Measurements from ENCODE around the gene OSTF1. TPM values are rescaled to one million over a fixed set of nuclear protein-coding genes. Genes with fewer than 3 reads are reported as not detected.

The OSTF1 gene
- total RNA-seq, 1 experiment from 2014 or later = 26.5 TPM

GRCh38 chr9:75104607-75105006 is 16.3 kb downstream of the OSTF1 start:
- intact Hi-C loops (cut with micrococcal nuclease) = no loop called here
- ChIA-PET POLR2A (ENCODE audit: unreplicated experiment) (no interaction called here), CTCF (no interaction called here)
- no TSS peak for BruUV-seq (replicated peaks)
- Histone ChIP-seq H3K9ac (ENCODE audit: low read length) (no peak overlapping the region), H3K4me3 (ENCODE audit: low read length) (no peak overlapping the region), H3K79me2 (ENCODE audit: low read length) (no peaks in the 10 kb centered on the region), H4K20me1 (ENCODE audit: low read length) (no peaks in the 10 kb centered on the region), H2AFZ (ENCODE audit: low read length) (no peak overlapping the region), H3K4me2 (ENCODE audit: low read length) (no peak overlapping the region), H3K36me3 (ENCODE audit: low read depth, low read length) (no peaks in the 10 kb centered on the region), H3K27me3 (ENCODE audit: low read length) (no peaks in the 10 kb centered on the region), H3K9me2 (replicated peaks; ENCODE audit: low read length) (no peaks in the 10 kb centered on the region), H3K4me1 (ENCODE audit: insufficient read depth, low read length) (peaks cover 5% of the 10 kb centered on the region; the same call in 1 of the 2 replicates), H3K9me3 (ENCODE audit: low read length) (no peaks in the 10 kb centered on the region), H3K27ac (ENCODE audit: low read length) (no peak overlapping the region), H3F3A (ENCODE audit: low read length, unreplicated experiment) (no peaks in the 10 kb centered on the region)
- DNase-seq (no peak), ATAC-seq (no peak)
- TF ChIP-seq CTCF (conservative IDR thresholded peaks at IDR 0.05; ENCODE audit: low read depth, low read length) = no peak
- no peak for TF ChIP-seq EZH2phosphoT487 (IDR thresholded peaks at IDR 0.05; ENCODE audit: borderline replicate concordance, low read length)
- TF ChIP-seq EZH2 (IDR thresholded peaks at IDR 0.05; ENCODE audit: low read length, unreplicated experiment) = no peak

GRCh38 chr9:75105019-75105540 is 16.8 kb downstream of the OSTF1 start:
- intact Hi-C loops (cut with micrococcal nuclease) = no loop called here
- Histone ChIP-seq H3K79me2 (ENCODE audit: low read length) (no peaks in the 10 kb centered on the region), H3K4me1 (ENCODE audit: insufficient read depth, low read length) (peaks cover 5% of the 10 kb centered on the region; the same call in 1 of the 2 replicates), H3K4me2 (ENCODE audit: low read length) (no peak overlapping the region), H3K4me3 (ENCODE audit: low read length) (no peak overlapping the region), H3K27me3 (ENCODE audit: low read length) (no peaks in the 10 kb centered on the region), H3K9ac (ENCODE audit: low read length) (no peak overlapping the region), H3K9me2 (replicated peaks; ENCODE audit: low read length) (no peaks in the 10 kb centered on the region), H2AFZ (ENCODE audit: low read length) (no peak overlapping the region), H3F3A (ENCODE audit: low read length, unreplicated experiment) (no peaks in the 10 kb centered on the region), H3K36me3 (ENCODE audit: low read depth, low read length) (no peaks in the 10 kb centered on the region), H3K27ac (ENCODE audit: low read length) (no peak overlapping the region), H4K20me1 (ENCODE audit: low read length) (no peaks in the 10 kb centered on the region), H3K9me3 (ENCODE audit: low read length) (no peaks in the 10 kb centered on the region)
- DNase-seq (no peak), ATAC-seq (no peak)
- ChIA-PET POLR2A (ENCODE audit: unreplicated experiment) (no interaction called here), CTCF (no interaction called here)
- no TSS peak for BruUV-seq (replicated peaks)
- TF ChIP-seq EZH2 (IDR thresholded peaks at IDR 0.05; ENCODE audit: low read length, unreplicated experiment) = no peak
- TF ChIP-seq EZH2phosphoT487 (IDR thresholded peaks at IDR 0.05; ENCODE audit: borderline replicate concordance, low read length) = no peak
- TF ChIP-seq CTCF (conservative IDR thresholded peaks at IDR 0.05; ENCODE audit: low read depth, low read length) = no peak

- H3K79me2 ChIP-seq (ENCODE audit: low read length) = no peaks in the 10 kb centered on the region
- H2AFZ ChIP-seq (ENCODE audit: low read length) = no peak overlapping the region
- H3K9ac ChIP-seq (ENCODE audit: low read length) = no peak overlapping the region
- intact Hi-C loops (cut with micrococcal nuclease) = no loop called here
- no peaks in the 10 kb centered on the region for H3F3A ChIP-seq (ENCODE audit: low read length, unreplicated experiment)
- no peaks in the 10 kb centered on the region for H3K27me3 ChIP-seq (ENCODE audit: low read length)
- DNase-seq = no peak
- no peak overlapping the region for H3K4me3 ChIP-seq (ENCODE audit: low read length)
- ChIA-PET POLR2A (ENCODE audit: unreplicated experiment) (no interaction called here), CTCF (no interaction called here)
- ATAC-seq = no peak
- no peak overlapping the region for H3K27ac ChIP-seq (ENCODE audit: low read length)
- no peaks in the 10 kb centered on the region for H3K36me3 ChIP-seq (ENCODE audit: low read depth, low read length)
- H3K9me3 ChIP-seq (ENCODE audit: low read length) = no peaks in the 10 kb centered on the region
- no peaks in the 10 kb centered on the region for H4K20me1 ChIP-seq (ENCODE audit: low read length)
- no peak overlapping the region for H3K4me2 ChIP-seq (ENCODE audit: low read length)
- BruUV-seq (replicated peaks) = no TSS peak
- H3K4me1 ChIP-seq (ENCODE audit: insufficient read depth, low read length) = peaks cover 13% of the 10 kb centered on the region
- TF ChIP-seq EZH2phosphoT487 (IDR thresholded peaks at IDR 0.05; ENCODE audit: borderline replicate concordance, low read length) = no peak
- no peak for TF ChIP-seq EZH2 (IDR thresholded peaks at IDR 0.05; ENCODE audit: low read length, unreplicated experiment)
- TF ChIP-seq CTCF (conservative IDR thresholded peaks at IDR 0.05; ENCODE audit: low read depth, low read length) = no peak
- H3K9me2 ChIP-seq (replicated peaks; ENCODE audit: low read length) = no peaks in the 10 kb centered on the region
These were observed 17.5 kb downstream of the OSTF1 start for GRCh38 chr9:75105841-75106240.

Measured in PC-3 (cell line).